WI38 (cell line): ENCODE measurements around the gene OLFML2A.
"Not testable (repeated sequence)": the region's sequence is repeated elsewhere in the genome, so short reads cannot be mapped to it uniquely, and the experiment has no call there.

ENCODE experiments used
- H3K4me3 ChIP-seq: 2 replicates; pipeline ENCODE4 v1.5.1; 2011; ENCODE audit warnings: low read depth, mild to moderate bottlenecking, control low read depth, low read length
- CTCF ChIP-seq: IDR thresholded peaks from 2 replicates; pipeline ENCODE4 v1.5.1; 2012; ENCODE audit warnings: low read depth, mild to moderate bottlenecking, control low read depth, low read length

Gene OLFML2A

DNA sequence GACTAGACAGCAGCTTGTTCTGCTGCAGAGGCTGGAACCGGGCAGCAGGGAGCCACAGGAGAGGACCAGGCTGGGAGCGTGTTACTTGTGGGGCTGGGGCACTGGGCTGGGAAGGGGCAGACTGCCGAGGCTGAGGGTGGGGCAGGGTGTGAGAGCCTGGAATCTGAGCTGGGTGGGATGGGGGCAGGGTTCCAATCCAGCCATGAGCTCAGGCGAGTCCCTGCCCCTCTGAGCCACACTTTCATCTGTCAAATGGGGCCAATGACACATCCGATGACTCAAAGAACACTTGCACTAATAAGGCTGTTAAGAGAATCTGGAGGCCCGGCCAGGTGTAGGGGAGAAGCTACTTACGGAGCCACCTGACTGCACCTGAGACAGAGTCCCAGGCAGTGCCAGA is 57.7 kb downstream of the OLFML2A start:
- H3K4me3 ChIP-seq: no peak overlapping the region
- no peak for TF ChIP-seq CTCF

GRCh38 chr9:124835026-124835557 is 58.2 kb downstream of the OLFML2A start:
- no peak for TF ChIP-seq CTCF
- no peak overlapping the region for H3K4me3 ChIP-seq

GRCh38 chr9:124838132-124838531 is 61.2 kb downstream of the OLFML2A start:
- H3K4me3 ChIP-seq: not testable (repeated sequence)

GRCh38 chr9:124838567-124839275 is 61.8 kb downstream of the OLFML2A start:
- not testable (repeated sequence) for H3K4me3 ChIP-seq

DNA sequence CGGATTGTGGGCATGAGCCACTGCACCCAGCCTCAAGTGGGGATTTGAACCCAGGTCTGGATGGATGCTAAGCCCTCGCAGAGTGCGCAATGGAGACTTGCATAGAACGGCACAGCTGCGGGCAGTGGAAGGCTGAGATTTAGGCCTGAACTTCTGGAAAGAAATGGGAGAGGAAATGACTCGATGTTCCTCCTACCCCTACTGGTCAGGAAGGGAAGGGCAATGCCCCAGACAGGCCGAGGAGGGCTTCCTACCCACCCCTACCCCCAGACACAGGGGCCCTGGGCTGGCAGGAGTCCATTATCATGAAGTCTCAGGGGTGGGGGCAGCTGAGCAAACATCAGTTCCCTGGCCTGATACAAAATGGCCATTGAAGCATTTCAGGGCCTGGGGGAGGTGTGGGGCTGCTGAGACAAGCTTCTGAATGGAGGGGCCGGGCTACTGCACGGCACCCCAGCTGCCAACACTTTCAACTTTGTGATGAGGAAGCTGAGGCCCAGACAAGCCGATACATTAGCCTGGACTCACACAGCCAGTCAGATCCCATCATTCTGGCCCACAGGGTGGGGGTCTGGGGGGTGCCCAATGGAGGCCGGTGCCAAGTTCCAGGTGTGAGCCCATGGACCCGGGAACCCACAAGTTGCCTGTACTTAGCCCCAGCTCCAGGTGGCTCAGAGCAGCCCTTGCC is 62.8 kb downstream of the OLFML2A start:
- H3K4me3 ChIP-seq: no peak overlapping the region
- TF ChIP-seq CTCF: peak; percentile 74

- no peak overlapping the region for H3K4me3 ChIP-seq
These were observed 63.4 kb downstream of the OLFML2A start for GRCh38 chr9:124840300-124840833.

DNA sequence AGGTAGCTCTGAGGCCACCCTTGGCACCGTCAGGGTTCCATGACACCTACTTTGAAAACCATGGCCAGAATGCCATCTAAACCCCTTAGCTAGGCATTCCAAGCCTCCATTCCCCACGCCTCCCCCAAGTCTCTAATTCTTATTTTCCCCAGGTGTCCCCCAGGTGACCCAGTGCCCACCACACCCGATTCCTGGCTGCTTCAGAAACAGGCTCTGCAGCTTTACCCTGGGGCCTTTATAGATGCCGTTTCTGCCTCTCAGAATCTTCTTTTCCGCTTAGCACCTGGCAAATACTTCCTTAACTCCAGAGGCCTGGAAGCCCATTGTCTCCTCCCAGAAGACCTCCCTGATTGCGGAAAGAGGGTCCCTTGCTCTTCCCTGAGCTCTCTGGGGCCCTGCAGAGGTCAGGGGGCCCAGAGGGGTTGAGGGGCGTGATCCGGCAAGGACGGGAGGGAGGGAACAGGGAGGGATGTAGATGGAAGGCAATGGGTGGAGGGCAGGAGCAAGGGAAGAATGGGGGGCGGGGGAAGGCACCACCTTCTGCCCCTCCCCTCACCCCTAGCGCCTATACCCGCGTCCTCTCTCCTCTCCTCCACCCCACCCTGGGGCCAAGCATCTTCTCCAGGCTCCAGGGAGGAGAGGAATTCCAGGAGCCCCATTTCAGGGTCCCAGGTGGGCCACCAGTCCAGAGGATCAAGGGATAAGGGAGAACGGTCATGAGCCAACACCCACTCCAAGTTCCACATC is 64.3 kb downstream of the OLFML2A start:
- H3K4me3 ChIP-seq: no peak overlapping the region
- no peak for TF ChIP-seq CTCF

More at GRCh38 chr9:124840300-124840833, 63.4 kb downstream of the OLFML2A start:
- peak; percentile 5 for TF ChIP-seq CTCF
